ENCODE data around the gene PTCH2. TPM values are rescaled to one million over a fixed set of nuclear protein-coding genes. Genes with fewer than 3 reads are reported as not detected.

The PTCH2 gene
- total RNA-seq, 2 donors from 2014 or later = 0.26 to 0.99 TPM

GRCh38 chr1:44780583-44781121, 62.4 kb downstream of the PTCH2 start:
- no peak for TF ChIP-seq POLR2A (IDR thresholded peaks at IDR 0.05)
- TF ChIP-seq, protein P1, sequence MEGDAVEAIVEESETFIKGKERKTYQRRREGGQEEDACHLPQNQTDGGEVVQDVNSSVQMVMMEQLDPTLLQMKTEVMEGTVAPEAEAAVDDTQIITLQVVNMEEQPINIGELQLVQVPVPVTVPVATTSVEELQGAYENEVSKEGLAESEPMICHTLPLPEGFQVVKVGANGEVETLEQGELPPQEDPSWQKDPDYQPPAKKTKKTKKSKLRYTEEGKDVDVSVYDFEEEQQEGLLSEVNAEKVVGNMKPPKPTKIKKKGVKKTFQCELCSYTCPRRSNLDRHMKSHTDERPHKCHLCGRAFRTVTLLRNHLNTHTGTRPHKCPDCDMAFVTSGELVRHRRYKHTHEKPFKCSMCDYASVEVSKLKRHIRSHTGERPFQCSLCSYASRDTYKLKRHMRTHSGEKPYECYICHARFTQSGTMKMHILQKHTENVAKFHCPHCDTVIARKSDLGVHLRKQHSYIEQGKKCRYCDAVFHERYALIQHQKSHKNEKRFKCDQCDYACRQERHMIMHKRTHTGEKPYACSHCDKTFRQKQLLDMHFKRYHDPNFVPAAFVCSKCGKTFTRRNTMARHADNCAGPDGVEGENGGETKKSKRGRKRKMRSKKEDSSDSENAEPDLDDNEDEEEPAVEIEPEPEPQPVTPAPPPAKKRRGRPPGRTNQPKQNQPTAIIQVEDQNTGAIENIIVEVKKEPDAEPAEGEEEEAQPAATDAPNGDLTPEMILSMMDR (IDR thresholded peaks at IDR 0.05) = no peak
- no peak for ATAC-seq
- H3K27ac ChIP-seq = no peak overlapping the region
- intact Hi-C loops (cut with DNase I) = no loop called here
- H3K4me3 ChIP-seq = no peak overlapping the region
- DNase-seq = no peak
- H3K4me1 ChIP-seq = peaks cover 43% of the 10 kb centered on the region
- 89% methylated on average over 14 of the region's 14 CpGs for WGBS, 2 donors
- H3K36me3 ChIP-seq (replicated peaks in 1 of 2; ENCODE audit: insufficient read depth in 1 of 2, low read depth in 2 of 2) = peaks cover 6 to 20% of the 10 kb centered on the region in 2 donors
- H3K27me3 ChIP-seq = no peaks in the 10 kb centered on the region
- no peaks in the 10 kb centered on the region for H3K9me3 ChIP-seq

GRCh38 chr1:44778705-44779576, 64.1 kb downstream of the PTCH2 start:
- Histone ChIP-seq H3K27ac (no peak overlapping the region), H3K4me1 (peaks cover 35% of the 10 kb centered on the region), H3K27me3 (no peaks in the 10 kb centered on the region), H3K4me3 (no peak overlapping the region), H3K36me3 (replicated peaks in 1 of 2; ENCODE audit: insufficient read depth in 1 of 2, low read depth in 2 of 2) (peaks cover 6 to 20% of the 10 kb centered on the region in 2 donors), H3K9me3 (no peaks in the 10 kb centered on the region)
- ATAC-seq (no peak), DNase-seq (no peak)
- intact Hi-C loops (cut with DNase I) = no loop called here
- no peak for TF ChIP-seq POLR2A (IDR thresholded peaks at IDR 0.05)
- TF ChIP-seq, protein P1 (IDR thresholded peaks at IDR 0.05) = no peak
- WGBS, 2 donors = 94 to 98% methylated on average over 6 of the region's 6 CpGs

DNA sequence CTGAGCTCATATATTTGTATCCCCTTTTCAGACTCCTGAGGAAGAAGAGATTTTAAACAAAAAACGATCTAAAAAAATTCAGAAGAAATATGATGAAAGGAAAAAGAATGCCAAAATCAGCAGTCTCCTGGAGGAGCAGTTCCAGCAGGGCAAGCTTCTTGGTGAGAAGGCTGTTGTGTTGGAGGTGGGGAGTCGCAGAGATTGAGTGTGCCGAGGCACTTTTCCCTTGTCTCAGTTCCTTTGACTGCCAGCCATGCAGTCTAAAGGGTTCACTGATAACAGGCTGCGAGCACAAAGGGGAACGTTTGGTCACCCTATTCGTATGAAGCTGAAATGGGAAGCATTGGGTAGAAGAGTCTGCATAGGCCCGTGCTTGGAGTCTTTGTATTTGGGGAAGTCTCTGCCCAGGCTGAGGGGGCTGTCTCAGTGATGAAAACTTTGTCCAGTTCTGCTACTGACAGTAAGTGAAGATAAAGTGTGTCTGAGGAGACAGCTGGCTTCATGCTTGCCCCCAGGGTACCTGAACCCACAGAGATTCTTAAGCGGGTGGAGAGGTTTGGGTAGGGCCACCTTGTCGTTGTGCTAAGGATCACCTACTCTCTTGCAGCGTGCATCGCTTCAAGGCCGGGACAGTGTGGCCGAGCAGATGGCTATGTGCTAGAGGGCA, 65.0 kb downstream of the PTCH2 start:
- TF ChIP-seq POLR2A (IDR thresholded peaks at IDR 0.05) = no peak
- TF ChIP-seq, protein P1 (IDR thresholded peaks at IDR 0.05) = no peak
- DNase-seq (no peak), ATAC-seq (no peak)
- 65 to 70% methylated on average over 13 of the region's 13 CpGs for WGBS, 2 donors
- Histone ChIP-seq H3K9me3 (no peaks in the 10 kb centered on the region), H3K4me1 (peaks cover 31% of the 10 kb centered on the region), H3K36me3 (replicated peaks in 1 of 2; ENCODE audit: insufficient read depth in 1 of 2, low read depth in 2 of 2) (peaks cover 6 to 20% of the 10 kb centered on the region in 2 donors), H3K27ac (no peak overlapping the region), H3K27me3 (no peaks in the 10 kb centered on the region), H3K4me3 (no peak overlapping the region)
- intact Hi-C loops (cut with DNase I) = no loop called here

DNA sequence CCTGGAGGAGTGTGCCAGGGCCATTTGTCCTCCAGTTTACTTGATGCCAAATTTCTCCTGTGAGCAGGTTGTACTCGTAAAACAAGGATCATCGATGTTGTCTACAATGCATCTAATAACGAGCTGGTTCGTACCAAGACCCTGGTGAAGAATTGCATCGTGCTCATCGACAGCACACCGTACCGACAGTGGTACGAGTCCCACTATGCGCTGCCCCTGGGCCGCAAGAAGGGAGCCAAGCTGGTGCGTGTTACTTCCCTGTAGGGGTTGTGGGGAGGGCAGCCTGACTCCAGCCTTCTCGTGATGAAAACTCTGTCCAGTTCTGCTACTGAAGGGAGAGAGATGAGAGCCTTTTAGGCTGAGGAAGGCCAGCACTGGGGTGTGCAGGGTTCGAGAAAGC, 65.5 kb downstream of the PTCH2 start:
- intact Hi-C loops (cut with DNase I) = no loop called here

More for the DNA sequence above, 65.5 kb downstream of the PTCH2 start:
- Histone ChIP-seq H3K4me1 (peaks cover 31% of the 10 kb centered on the region), H3K36me3 (replicated peaks in 1 of 2; ENCODE audit: insufficient read depth in 1 of 2, low read depth in 2 of 2) (peaks cover 6 to 20% of the 10 kb centered on the region in 2 donors), H3K27me3 (no peaks in the 10 kb centered on the region), H3K9me3 (no peaks in the 10 kb centered on the region), H3K4me3 (no peak overlapping the region), H3K27ac (no peak overlapping the region)
- 46 to 63% methylated on average over 2 to 14 of the region's 14 CpGs for WGBS, 2 donors
- ATAC-seq (no peak), DNase-seq (no peak)
- TF ChIP-seq, protein P1 (IDR thresholded peaks at IDR 0.05) = no peak
- no peak for TF ChIP-seq POLR2A (IDR thresholded peaks at IDR 0.05)
